PC-3 (cell line): ENCODE measurements around the gene SEC22A. TPM values are rescaled to one million over a fixed set of nuclear protein-coding genes. Genes with fewer than 3 reads are reported as not detected.

ENCODE experiments used
- ATAC-seq: fragments of 200-7000 bp; cut with Tn5 transposase; 2 replicates; pipeline ENCODE4 v1.9.1; 2020; ENCODE audit warnings: mild to moderate bottlenecking, moderate library complexity
- BruUV-seq: library from RNA; stranded (reverse); fragments of 400-500 nt; replicated peaks from 2 replicates; lab custom pipeline; 2021; lab: Mats Ljungman, UMichigan
- CTCF ChIA-PET: fragments of 300-600 bp; sonication (Branson Sonifier 250); formaldehyde crosslinking; loops from one replicate; lab custom pipeline; 2022; ENCODE audit warnings: antibody characterized with exemption; lab: Charles Lee
- POLR2A ChIA-PET: fragments of 300-600 bp; sonication (Branson Sonifier 250); formaldehyde crosslinking; loops from one replicate; lab custom pipeline; 2022; ENCODE audit warnings: antibody characterized with exemption; ENCODE audit not compliant: unreplicated experiment; lab: Charles Lee
- DNase-seq: peaks from one replicate; pipeline ENCODE4 v3.0.0-alpha.2; 2015
- H2AFZ ChIP-seq: fragments of 300-600 bp; sonication (generic); 2 replicates; pipeline ENCODE4 v1.6.0; 2016; ENCODE audit warnings: antibody characterized with exemption, low read length
- H3F3A ChIP-seq: fragments of 300-600 bp; sonication (generic); one replicate; pipeline ENCODE4 v1.6.0; 2017; ENCODE audit warnings: antibody characterized with exemption, low read length, control low read depth, mild to moderate bottlenecking; ENCODE audit not compliant: unreplicated experiment
- H3K27ac ChIP-seq: fragments of 300-600 bp; sonication (generic); 2 replicates; pipeline ENCODE4 v1.5.1; 2016; ENCODE audit warnings: mild to moderate bottlenecking, low read length
- H3K27me3 ChIP-seq: fragments of 300-600 bp; sonication (generic); 2 replicates; pipeline ENCODE4 v1.6.1; 2016; ENCODE audit warnings: low read length, mixed read lengths
- H3K36me3 ChIP-seq: fragments of 300-600 bp; sonication (generic); 2 replicates; pipeline ENCODE4 v1.6.1; 2016; ENCODE audit warnings: low read depth, mixed run types, low read length, mixed read lengths
- H3K4me1 ChIP-seq: fragments of 300-600 bp; sonication (generic); 2 replicates; pipeline ENCODE4 v1.5.1; 2016; ENCODE audit warnings: low read length; ENCODE audit not compliant: insufficient read depth
- H3K4me2 ChIP-seq: fragments of 300-600 bp; sonication (generic); 2 replicates; pipeline ENCODE4 v1.6.0; 2016; ENCODE audit warnings: low read length
- H3K4me3 ChIP-seq: fragments of 300-600 bp; sonication (generic); 2 replicates; pipeline ENCODE4 v1.5.1; 2016; ENCODE audit warnings: mild to moderate bottlenecking, low read length, mixed read lengths
- H3K79me2 ChIP-seq: fragments of 300-600 bp; sonication (generic); 2 replicates; pipeline ENCODE4 v1.6.1; 2017; ENCODE audit warnings: low read length, mixed read lengths
- H3K9ac ChIP-seq: fragments of 300-600 bp; sonication (generic); 2 replicates; pipeline ENCODE4 v1.6.0; 2016; ENCODE audit warnings: mild to moderate bottlenecking, low read length
- H3K9me2 ChIP-seq: fragments of 300-600 bp; sonication (generic); replicated peaks from 2 replicates; pipeline ENCODE4 v1.6.1; 2016; ENCODE audit warnings: mixed run types, low read length, mixed read lengths
- H3K9me3 ChIP-seq: fragments of 300-600 bp; sonication (generic); 2 replicates; pipeline ENCODE4 v1.6.1; 2016; ENCODE audit warnings: low read length, mixed read lengths
- H4K20me1 ChIP-seq: fragments of 300-600 bp; sonication (generic); 2 replicates; pipeline ENCODE4 v1.6.1; 2016; ENCODE audit warnings: low read length, mixed read lengths
- CTCF ChIP-seq: fragments of 300-600 bp; sonication (generic); conservative IDR thresholded peaks from 2 replicates; pipeline ENCODE4 v1.5.1; 2017; ENCODE audit warnings: antibody characterized with exemption, low read depth, mild to moderate bottlenecking, low read length
- EZH2 ChIP-seq: fragments of 300-600 bp; sonication (generic); IDR thresholded peaks from one replicate; pipeline ENCODE4 v1.6.1; 2017; ENCODE audit warnings: antibody characterized with exemption, mild to moderate bottlenecking, low read length; ENCODE audit not compliant: unreplicated experiment
- EZH2phosphoT487 ChIP-seq: fragments of 300-600 bp; sonication (generic); IDR thresholded peaks from 2 replicates; pipeline ENCODE4 v1.6.1; 2018; ENCODE audit warnings: mild to moderate bottlenecking, antibody characterized with exemption, low read length, borderline replicate concordance
- intact Hi-C: fragments of 100-400 bp; cut with micrococcal nuclease; formaldehyde crosslinking; loops from 2 replicates; pipeline ENCODE4 v1.9.0; 2023
- total RNA-seq: library from RNA; depleted of rRNA; stranded (reverse); fragments of >200 nt; gene quantifications from 2 replicates; pipeline ENCODE4 v1.2.3, GENCODE V29; 2014

Gene SEC22A
- total RNA-seq, 1 experiment from 2014 or later: 37.9 TPM

- Histone ChIP-seq H3K9me3 (no peaks in the 10 kb centered on the region), H2AFZ (no peak overlapping the region), H3K27ac (no peak overlapping the region), H4K20me1 (0 out of 2 replicates have a peak, but pooled peaks cover 3% of the 10 kb centered on the region), H3K4me3 (no peak overlapping the region), H3K4me1 (peaks cover 18% of the 10 kb centered on the region), H3K9me2 (no peaks in the 10 kb centered on the region), H3K4me2 (no peak overlapping the region), H3K79me2 (no peaks in the 10 kb centered on the region), H3F3A (no peaks in the 10 kb centered on the region), H3K36me3 (peaks cover 45% of the 10 kb centered on the region), H3K9ac (no peak overlapping the region), H3K27me3 (no peaks in the 10 kb centered on the region)
- ATAC-seq: no peak
- POLR2A ChIA-PET: interaction anchor here (0.6 kb wide), 1 partner anchor 41 kb away, joined by 4 read pairs; the partner anchor contains the start of gene SEC22A
- TF ChIP-seq CTCF (no peak), EZH2phosphoT487 (no peak), EZH2 (no peak)
- CTCF ChIA-PET: no interaction called here
- intact Hi-C loops: no loop called here
- no peak for DNase-seq
- no TSS peak for BruUV-seq
These were observed 41.7 kb upstream of the SEC22A start for GRCh38 chr3:123159926-123160635.

GRCh38 chr3:123161167-123161566 is 40.6 kb upstream of the SEC22A start:
- H3K36me3 ChIP-seq: peaks cover 46% of the 10 kb centered on the region
- H3K9ac ChIP-seq: no peak overlapping the region
- H2AFZ ChIP-seq: no peak overlapping the region
- intact Hi-C loops: no loop called here
- peaks cover 18% of the 10 kb centered on the region for H3K4me1 ChIP-seq
- H3K9me2 ChIP-seq: no peaks in the 10 kb centered on the region
- H3K79me2 ChIP-seq: no peaks in the 10 kb centered on the region
- BruUV-seq: no TSS peak
- H3K9me3 ChIP-seq: no peaks in the 10 kb centered on the region
- 0 out of 2 replicates have a peak, but pooled peaks cover 3% of the 10 kb centered on the region for H4K20me1 ChIP-seq
- H3K4me3 ChIP-seq: no peak overlapping the region
- no peak for DNase-seq
- H3K27ac ChIP-seq: no peak overlapping the region
- POLR2A ChIA-PET: no interaction called here
- no peaks in the 10 kb centered on the region for H3K27me3 ChIP-seq
- no peak for TF ChIP-seq EZH2
- peak; percentile 47 for TF ChIP-seq CTCF
- CTCF ChIA-PET: no interaction called here
- no peaks in the 10 kb centered on the region for H3F3A ChIP-seq
- ATAC-seq: no peak
- H3K4me2 ChIP-seq: no peak overlapping the region

- DNase-seq: no peak
- TF ChIP-seq CTCF: no peak
- TF ChIP-seq EZH2phosphoT487: no peak
- no peak for TF ChIP-seq EZH2
- Histone ChIP-seq H3K4me2 (no peak overlapping the region), H3K4me3 (no peak overlapping the region), H3K9ac (no peak overlapping the region), H3K27ac (no peak overlapping the region), H3K4me1 (peaks cover 5% of the 10 kb centered on the region), H2AFZ (no peak overlapping the region), H4K20me1 (0 out of 2 replicates have a peak, but pooled peaks cover 3% of the 10 kb centered on the region), H3K9me3 (no peaks in the 10 kb centered on the region), H3K9me2 (no peaks in the 10 kb centered on the region), H3F3A (no peaks in the 10 kb centered on the region), H3K27me3 (no peaks in the 10 kb centered on the region), H3K36me3 (peaks cover 49% of the 10 kb centered on the region), H3K79me2 (no peaks in the 10 kb centered on the region)
- ATAC-seq: no peak
- CTCF ChIA-PET: no interaction called here
- no TSS peak for BruUV-seq
- intact Hi-C loops: no loop called here
- POLR2A ChIA-PET: no interaction called here
These were observed 38.6 kb upstream of the SEC22A start for GRCh38 chr3:123163141-123163540.
